Cardiac atrium fibroblast (primary cell): ENCODE results near the gene CEP85L. TPM values are rescaled to one million over a fixed set of nuclear protein-coding genes. Genes with fewer than 3 reads are reported as not detected.

Experiments used
- total RNA-seq: library from RNA; depleted of rRNA; stranded (reverse); fragments of >200 nt; gene quantifications from 2 replicates; pipeline ENCODE4 v1.2.3, GENCODE V29; 2015

CEP85L gene
- total RNA-seq = 4.3 and 10.2 TPM in 2 replicates

GRCh38 chr6:118651282-118652050 lies at the start of gene CEP85L:
CEP85L (minus strand) TSS chr6:118651591; CDS start chr6:118651269, 322 bp downstream.

GRCh38 chr6:118548136-118548535 lies 103.3 kb downstream of the CEP85L start, which contains the start of gene PLN:
PLN (plus strand) TSS chr6:118548296; CDS start chr6:118558922, 10,626 bp downstream.

Other genes with a start within 250 kb of the CEP85L start
- not detected in 2 replicates for gene PLN, start 103.3 kb downstream of the CEP85L start, total RNA-seq
- gene ASF1A, start 242.6 kb upstream of the CEP85L start, total RNA-seq = 7.6 TPM in 2 replicates